Vein endothelial cell (primary cell): ENCODE results near the gene THRAP3. TPM values are rescaled to one million over a fixed set of nuclear protein-coding genes. Genes with fewer than 3 reads are reported as not detected.

Source experiments
- small RNA-seq: library from RNA; depleted of rRNA; stranded (forward); fragments of <200 nt; gene quantifications from one replicate; pipeline ENCODE3, GENCODE V24; 2012
- total RNA-seq: library from RNA; depleted of rRNA; stranded (reverse); fragments of >200 nt; gene quantifications from 2 replicates; pipeline ENCODE4 v1.2.3, GENCODE V29; 2012

THRAP3 gene, protein sequence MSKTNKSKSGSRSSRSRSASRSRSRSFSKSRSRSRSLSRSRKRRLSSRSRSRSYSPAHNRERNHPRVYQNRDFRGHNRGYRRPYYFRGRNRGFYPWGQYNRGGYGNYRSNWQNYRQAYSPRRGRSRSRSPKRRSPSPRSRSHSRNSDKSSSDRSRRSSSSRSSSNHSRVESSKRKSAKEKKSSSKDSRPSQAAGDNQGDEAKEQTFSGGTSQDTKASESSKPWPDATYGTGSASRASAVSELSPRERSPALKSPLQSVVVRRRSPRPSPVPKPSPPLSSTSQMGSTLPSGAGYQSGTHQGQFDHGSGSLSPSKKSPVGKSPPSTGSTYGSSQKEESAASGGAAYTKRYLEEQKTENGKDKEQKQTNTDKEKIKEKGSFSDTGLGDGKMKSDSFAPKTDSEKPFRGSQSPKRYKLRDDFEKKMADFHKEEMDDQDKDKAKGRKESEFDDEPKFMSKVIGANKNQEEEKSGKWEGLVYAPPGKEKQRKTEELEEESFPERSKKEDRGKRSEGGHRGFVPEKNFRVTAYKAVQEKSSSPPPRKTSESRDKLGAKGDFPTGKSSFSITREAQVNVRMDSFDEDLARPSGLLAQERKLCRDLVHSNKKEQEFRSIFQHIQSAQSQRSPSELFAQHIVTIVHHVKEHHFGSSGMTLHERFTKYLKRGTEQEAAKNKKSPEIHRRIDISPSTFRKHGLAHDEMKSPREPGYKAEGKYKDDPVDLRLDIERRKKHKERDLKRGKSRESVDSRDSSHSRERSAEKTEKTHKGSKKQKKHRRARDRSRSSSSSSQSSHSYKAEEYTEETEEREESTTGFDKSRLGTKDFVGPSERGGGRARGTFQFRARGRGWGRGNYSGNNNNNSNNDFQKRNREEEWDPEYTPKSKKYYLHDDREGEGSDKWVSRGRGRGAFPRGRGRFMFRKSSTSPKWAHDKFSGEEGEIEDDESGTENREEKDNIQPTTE
- total RNA-seq: 170 and 183 TPM in 2 replicates

DNA sequence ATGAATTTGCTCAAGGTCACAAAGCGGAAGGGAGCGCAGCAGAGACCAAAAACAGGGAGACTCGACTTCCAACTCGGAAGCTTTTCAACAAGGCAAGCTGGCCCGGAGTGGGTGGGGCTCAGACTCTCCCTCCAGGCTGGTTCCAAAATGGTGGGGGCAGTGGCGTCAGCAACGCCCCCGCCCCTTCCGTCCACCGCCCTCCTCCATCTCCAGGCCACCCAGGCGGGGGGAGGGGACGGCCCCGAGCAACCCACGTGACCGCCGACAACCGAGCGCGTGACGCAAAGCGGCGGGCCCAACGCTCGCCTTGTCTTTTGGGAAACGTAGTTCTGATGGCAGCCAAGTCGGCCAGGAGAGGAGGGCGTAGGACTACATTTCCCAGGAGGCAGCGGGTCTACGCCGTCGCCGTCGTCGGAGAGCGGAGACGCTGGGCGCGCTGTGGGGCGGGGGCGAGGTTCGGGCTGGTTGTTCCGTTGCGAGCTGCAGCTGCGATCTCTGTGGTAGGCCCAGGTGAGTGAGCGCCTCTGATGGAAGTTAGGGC is at the start of gene THRAP3:
Gene THRAP3 (plus strand): TSS at position 448 of the 541 bp plus-strand sequence. CDS start 58,121 bp downstream, outside the sequence.

DNA sequence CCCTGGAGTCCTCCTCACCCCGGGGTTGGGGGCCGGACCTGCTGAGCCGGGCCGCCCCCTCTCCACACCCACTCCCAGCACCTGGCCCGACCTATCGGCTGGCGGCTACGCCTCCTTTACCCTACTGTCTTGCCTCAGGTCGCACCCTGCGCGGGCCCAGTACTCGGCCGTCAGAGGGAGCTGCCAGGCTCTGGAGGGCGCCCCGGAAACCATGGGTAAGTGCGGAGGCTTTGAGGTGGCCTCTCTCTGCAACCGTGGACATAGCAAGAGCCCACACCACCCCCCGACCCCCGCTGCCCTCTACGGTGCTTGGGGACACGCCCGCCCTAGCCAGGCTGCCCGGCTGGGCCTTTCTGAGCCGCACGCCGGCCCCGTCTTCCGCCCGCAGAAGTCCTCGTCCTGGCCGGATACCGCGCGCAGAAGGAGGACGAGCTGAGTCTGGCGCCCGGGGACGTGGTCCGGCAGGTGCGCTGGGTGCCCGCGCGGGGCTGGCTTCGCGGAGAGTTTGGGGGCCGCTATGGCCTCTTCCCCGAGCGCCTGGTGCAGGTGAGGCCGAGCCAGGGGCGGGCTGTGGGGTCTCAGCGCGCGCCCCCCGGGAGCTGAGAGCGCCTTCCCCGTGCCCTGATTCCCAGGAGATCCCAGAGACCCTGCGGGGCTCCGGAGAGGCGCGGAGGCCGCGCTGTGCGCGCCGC is 82.1 kb downstream of the THRAP3 start, which contains the start of gene SH3D21:
Gene SH3D21 (plus strand): TSS at position 159 of the 692 bp plus-strand sequence. CDS start 53 bp downstream, at position 212.

DNA sequence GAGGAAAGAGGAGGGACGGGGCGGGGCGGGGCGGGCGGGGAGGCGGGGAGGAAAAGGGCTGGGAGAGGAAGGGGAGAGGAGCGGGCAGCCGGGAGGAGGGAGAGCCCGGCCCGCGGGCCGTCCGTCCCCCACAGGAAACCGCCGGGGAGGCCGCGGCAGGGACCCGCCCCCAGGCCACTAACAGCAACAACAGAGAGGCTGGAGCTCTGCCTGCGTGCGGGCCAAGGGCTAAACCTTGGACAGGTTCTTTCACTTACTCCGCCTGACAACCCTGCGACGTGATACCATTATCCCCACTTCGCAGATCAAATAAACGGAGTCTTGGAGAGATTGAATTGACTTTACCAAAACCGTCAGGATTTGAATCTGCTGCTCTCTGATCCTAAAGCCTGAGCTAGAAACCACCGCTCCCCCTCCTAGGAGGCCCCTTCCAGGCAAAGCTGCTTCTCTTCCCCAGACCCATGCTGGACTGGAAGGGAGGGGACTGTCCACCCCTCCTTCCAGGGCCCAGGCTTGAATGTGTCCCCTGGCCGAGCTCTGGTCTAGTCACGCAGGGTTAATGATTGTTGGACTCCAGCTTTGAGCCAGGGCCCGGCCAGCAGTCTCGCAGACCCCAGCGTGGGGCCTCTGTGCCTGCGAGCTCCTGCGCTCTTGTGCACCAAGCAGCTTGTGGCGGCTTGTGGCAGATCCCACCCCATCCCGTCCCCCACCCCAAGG is 99.6 kb downstream of the THRAP3 start, which contains the start of gene EVA1B:
Gene EVA1B (minus strand): TSS at position 10 of the 717 bp plus-strand sequence. CDS start 608 bp downstream, outside the sequence.

Small RNA genes within 50 kb of the gene (small RNA-seq; reads per million reads assigned to genes)
- gene RN7SL131P: not detected
- not detected for gene UBE2V2P4

Other genes starting within 250 kb of the THRAP3 start
- gene TEKT2, start 140.3 kb upstream of the THRAP3 start, total RNA-seq: 0.10 and 0.33 TPM in 2 replicates
- 25.7 and 33.6 TPM in 2 replicates for gene ADPRS, start 135.6 kb upstream of the THRAP3 start, total RNA-seq
- 2.4 and 2.6 TPM in 2 replicates for gene COL8A2, start 99.2 kb upstream of the THRAP3 start, total RNA-seq
- gene TRAPPC3, start 75.0 kb upstream of the THRAP3 start, total RNA-seq: 96.0 and 99.6 TPM in 2 replicates
- gene MAP7D1, start 68.3 kb upstream of the THRAP3 start, total RNA-seq: 188 and 205 TPM in 2 replicates
- 2.2 and 3.3 TPM in 2 replicates for gene SH3D21, start 81.9 kb downstream of the THRAP3 start, total RNA-seq
- 101 and 165 TPM in 2 replicates for gene EVA1B, start 99.2 kb downstream of the THRAP3 start, total RNA-seq
- 21.2 and 25.2 TPM in 2 replicates for gene STK40, start 161.5 kb downstream of the THRAP3 start, total RNA-seq
- gene LSM10, start 173.5 kb downstream of the THRAP3 start, total RNA-seq: 6.4 and 8.8 TPM in 2 replicates
- gene OSCP1, start 226.0 kb downstream of the THRAP3 start, total RNA-seq: 4.1 and 6.9 TPM in 2 replicates
- gene MRPS15, start 239.9 kb downstream of the THRAP3 start, total RNA-seq: 80.6 and 86.2 TPM in 2 replicates